Measurements from ENCODE around the gene PEAK1.

The PEAK1 gene

DNA sequence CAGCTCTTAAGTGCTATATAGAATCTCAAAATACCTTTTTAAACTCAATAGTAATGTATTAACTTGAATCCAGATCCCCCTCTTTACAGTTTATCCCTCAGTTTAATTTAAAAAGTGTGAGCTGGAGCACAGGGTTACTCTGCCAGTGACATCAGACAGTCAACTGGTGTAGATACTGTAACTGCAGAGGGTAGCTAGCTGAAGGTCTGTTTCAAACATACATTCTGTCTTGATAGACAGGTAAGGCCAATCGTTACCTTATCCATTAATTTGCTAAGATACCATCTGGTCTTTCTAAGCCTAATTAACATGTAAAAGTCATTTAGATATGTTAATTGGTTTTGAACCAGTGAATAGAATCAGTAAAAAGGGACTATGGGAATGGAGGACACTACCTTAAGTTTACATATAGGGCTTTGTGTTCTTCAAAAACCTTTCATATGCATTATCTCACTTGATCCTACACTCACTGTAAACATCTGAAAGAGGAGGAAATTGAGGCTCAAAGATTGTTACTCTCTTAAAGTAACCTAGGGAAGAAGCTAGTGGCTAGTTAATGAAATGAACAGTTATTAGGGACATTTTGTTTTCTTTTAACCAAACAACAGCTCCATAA is 289.5 kb downstream of the PEAK1 start:
- Histone ChIP-seq H3K9me3 (ENCODE audit: control insufficient read depth, low read length) (no peaks in the 10 kb centered on the region), H3K27me3 (replicated peaks; ENCODE audit: control insufficient read depth, insufficient read depth, low read length, poor library complexity, severe bottlenecking) (no peaks in the 10 kb centered on the region), H3K4me1 (ENCODE audit: control insufficient read depth, insufficient read depth, low read length, poor library complexity, severe bottlenecking) (no peaks in the 10 kb centered on the region), H3K36me3 (ENCODE audit: control insufficient read depth, insufficient read depth, low read length) (no peaks in the 10 kb centered on the region), H3K27ac (ENCODE audit: insufficient read depth, low read length, poor library complexity, severe bottlenecking) (no peak overlapping the region), H3K4me3 (ENCODE audit: insufficient read depth, low read depth, low read length, poor library complexity, severe bottlenecking) (no peak overlapping the region)
- DNase-seq: no peak

GRCh38 chr15:77127626-77128025 is 292.3 kb downstream of the PEAK1 start:
- Histone ChIP-seq H3K4me1 (ENCODE audit: control insufficient read depth, insufficient read depth, low read length, poor library complexity, severe bottlenecking) (no peaks in the 10 kb centered on the region), H3K36me3 (ENCODE audit: control insufficient read depth, insufficient read depth, low read length) (no peaks in the 10 kb centered on the region), H3K4me3 (ENCODE audit: insufficient read depth, low read depth, low read length, poor library complexity, severe bottlenecking) (no peak overlapping the region), H3K27me3 (replicated peaks; ENCODE audit: control insufficient read depth, insufficient read depth, low read length, poor library complexity, severe bottlenecking) (no peaks in the 10 kb centered on the region), H3K9me3 (ENCODE audit: control insufficient read depth, low read length) (no peaks in the 10 kb centered on the region), H3K27ac (ENCODE audit: insufficient read depth, low read length, poor library complexity, severe bottlenecking) (no peak overlapping the region)
- DNase-seq: no peak

- Histone ChIP-seq H3K36me3 (ENCODE audit: control insufficient read depth, insufficient read depth, low read length) (no peaks in the 10 kb centered on the region), H3K27me3 (replicated peaks; ENCODE audit: control insufficient read depth, insufficient read depth, low read length, poor library complexity, severe bottlenecking) (no peaks in the 10 kb centered on the region), H3K27ac (ENCODE audit: insufficient read depth, low read length, poor library complexity, severe bottlenecking) (no peak overlapping the region), H3K4me1 (ENCODE audit: control insufficient read depth, insufficient read depth, low read length, poor library complexity, severe bottlenecking) (no peaks in the 10 kb centered on the region), H3K4me3 (ENCODE audit: insufficient read depth, low read depth, low read length, poor library complexity, severe bottlenecking) (no peak overlapping the region), H3K9me3 (ENCODE audit: control insufficient read depth, low read length) (no peaks in the 10 kb centered on the region)
- DNase-seq: no peak
Measured at GRCh38 chr15:77126529-77127326, 293.2 kb downstream of the PEAK1 start.

GRCh38 chr15:77123854-77124253 is 296.1 kb downstream of the PEAK1 start:
- no peak for DNase-seq
- no peaks in the 10 kb centered on the region for H3K4me1 ChIP-seq (ENCODE audit: control insufficient read depth, insufficient read depth, low read length, poor library complexity, severe bottlenecking)
- H3K27me3 ChIP-seq (replicated peaks; ENCODE audit: control insufficient read depth, insufficient read depth, low read length, poor library complexity, severe bottlenecking): no peaks in the 10 kb centered on the region
- no peak overlapping the region for H3K4me3 ChIP-seq (ENCODE audit: insufficient read depth, low read depth, low read length, poor library complexity, severe bottlenecking)
- H3K27ac ChIP-seq (ENCODE audit: insufficient read depth, low read length, poor library complexity, severe bottlenecking): no peak overlapping the region
- H3K36me3 ChIP-seq (ENCODE audit: control insufficient read depth, insufficient read depth, low read length): no peaks in the 10 kb centered on the region
- no peaks in the 10 kb centered on the region for H3K9me3 ChIP-seq (ENCODE audit: control insufficient read depth, low read length)

- Histone ChIP-seq H3K9me3 (ENCODE audit: control insufficient read depth, low read length) (no peaks in the 10 kb centered on the region), H3K36me3 (ENCODE audit: control insufficient read depth, insufficient read depth, low read length) (no peaks in the 10 kb centered on the region), H3K4me1 (ENCODE audit: control insufficient read depth, insufficient read depth, low read length, poor library complexity, severe bottlenecking) (no peaks in the 10 kb centered on the region), H3K27me3 (replicated peaks; ENCODE audit: control insufficient read depth, insufficient read depth, low read length, poor library complexity, severe bottlenecking) (no peaks in the 10 kb centered on the region), H3K27ac (ENCODE audit: insufficient read depth, low read length, poor library complexity, severe bottlenecking) (no peak overlapping the region), H3K4me3 (ENCODE audit: insufficient read depth, low read depth, low read length, poor library complexity, severe bottlenecking) (no peak overlapping the region)
- DNase-seq: no peak
Measured at GRCh38 chr15:77122576-77122975, 297.3 kb downstream of the PEAK1 start.

DNA sequence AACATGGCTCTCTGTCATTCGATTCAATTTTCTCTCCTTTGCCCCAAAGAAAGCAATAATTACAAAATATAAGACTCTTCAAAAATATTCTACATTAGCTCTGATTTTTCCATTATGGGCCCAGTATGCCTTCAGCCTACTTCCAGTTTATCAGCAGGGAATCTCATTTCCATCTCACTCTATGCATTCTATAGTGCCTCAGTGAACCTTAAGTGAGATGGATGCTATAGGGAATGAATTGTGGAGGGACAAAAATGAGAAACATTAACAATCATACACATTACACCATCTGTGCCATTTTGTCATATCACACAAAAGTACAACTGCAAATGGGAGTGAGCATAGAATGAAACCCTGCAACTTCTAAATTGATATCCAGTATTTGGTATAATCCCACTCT is 298.3 kb downstream of the PEAK1 start:
- H3K36me3 ChIP-seq (ENCODE audit: control insufficient read depth, insufficient read depth, low read length): no peaks in the 10 kb centered on the region
- no peak overlapping the region for H3K4me3 ChIP-seq (ENCODE audit: insufficient read depth, low read depth, low read length, poor library complexity, severe bottlenecking)
- H3K27ac ChIP-seq (ENCODE audit: insufficient read depth, low read length, poor library complexity, severe bottlenecking): no peak overlapping the region
- no peaks in the 10 kb centered on the region for H3K4me1 ChIP-seq (ENCODE audit: control insufficient read depth, insufficient read depth, low read length, poor library complexity, severe bottlenecking)
- no peaks in the 10 kb centered on the region for H3K9me3 ChIP-seq (ENCODE audit: control insufficient read depth, low read length)
- DNase-seq: no peak
- H3K27me3 ChIP-seq (replicated peaks; ENCODE audit: control insufficient read depth, insufficient read depth, low read length, poor library complexity, severe bottlenecking): no peaks in the 10 kb centered on the region

DNA sequence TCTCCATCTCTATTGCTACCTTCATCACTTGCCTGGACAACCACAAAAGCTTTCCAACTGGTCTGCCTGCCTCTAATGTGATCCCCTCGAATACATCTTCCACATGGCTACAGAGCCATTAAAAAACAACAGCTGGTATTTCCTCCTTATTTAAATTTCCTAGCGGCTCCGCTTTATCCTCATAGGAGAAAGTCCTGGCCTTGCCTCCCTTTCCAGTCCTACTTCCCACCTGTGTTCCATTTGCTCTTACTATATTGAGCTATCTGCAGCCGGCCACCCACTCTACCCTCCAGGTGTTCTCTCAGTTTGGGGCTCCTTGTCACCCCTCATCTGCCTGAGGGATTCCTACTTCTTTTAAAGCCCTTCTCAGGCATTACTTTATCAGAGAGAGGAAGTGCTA is 299.3 kb downstream of the PEAK1 start:
- Histone ChIP-seq H3K9me3 (ENCODE audit: control insufficient read depth, low read length) (no peaks in the 10 kb centered on the region), H3K36me3 (ENCODE audit: control insufficient read depth, insufficient read depth, low read length) (no peaks in the 10 kb centered on the region), H3K27me3 (replicated peaks; ENCODE audit: control insufficient read depth, insufficient read depth, low read length, poor library complexity, severe bottlenecking) (no peaks in the 10 kb centered on the region), H3K4me3 (ENCODE audit: insufficient read depth, low read depth, low read length, poor library complexity, severe bottlenecking) (no peak overlapping the region), H3K4me1 (ENCODE audit: control insufficient read depth, insufficient read depth, low read length, poor library complexity, severe bottlenecking) (no peaks in the 10 kb centered on the region), H3K27ac (ENCODE audit: insufficient read depth, low read length, poor library complexity, severe bottlenecking) (no peak overlapping the region)
- DNase-seq: no peak

- Histone ChIP-seq H3K4me1 (ENCODE audit: control insufficient read depth, insufficient read depth, low read length, poor library complexity, severe bottlenecking) (no peaks in the 10 kb centered on the region), H3K4me3 (ENCODE audit: insufficient read depth, low read depth, low read length, poor library complexity, severe bottlenecking) (no peak overlapping the region), H3K27me3 (replicated peaks; ENCODE audit: control insufficient read depth, insufficient read depth, low read length, poor library complexity, severe bottlenecking) (no peaks in the 10 kb centered on the region), H3K9me3 (ENCODE audit: control insufficient read depth, low read length) (no peaks in the 10 kb centered on the region), H3K27ac (ENCODE audit: insufficient read depth, low read length, poor library complexity, severe bottlenecking) (no peak overlapping the region), H3K36me3 (ENCODE audit: control insufficient read depth, insufficient read depth, low read length) (no peaks in the 10 kb centered on the region)
- DNase-seq: no peak
Measured at GRCh38 chr15:77119446-77119845, 300.5 kb downstream of the PEAK1 start.

- H3K27me3 ChIP-seq (replicated peaks; ENCODE audit: control insufficient read depth, insufficient read depth, low read length, poor library complexity, severe bottlenecking): no peaks in the 10 kb centered on the region
- no peak overlapping the region for H3K27ac ChIP-seq (ENCODE audit: insufficient read depth, low read length, poor library complexity, severe bottlenecking)
- DNase-seq: no peak
- no peaks in the 10 kb centered on the region for H3K36me3 ChIP-seq (ENCODE audit: control insufficient read depth, insufficient read depth, low read length)
- no peak overlapping the region for H3K4me3 ChIP-seq (ENCODE audit: insufficient read depth, low read depth, low read length, poor library complexity, severe bottlenecking)
- H3K9me3 ChIP-seq (ENCODE audit: control insufficient read depth, low read length): no peaks in the 10 kb centered on the region
- H3K4me1 ChIP-seq (ENCODE audit: control insufficient read depth, insufficient read depth, low read length, poor library complexity, severe bottlenecking): no peaks in the 10 kb centered on the region
Measured at GRCh38 chr15:77118882-77119321, 301.0 kb downstream of the PEAK1 start.

DNA sequence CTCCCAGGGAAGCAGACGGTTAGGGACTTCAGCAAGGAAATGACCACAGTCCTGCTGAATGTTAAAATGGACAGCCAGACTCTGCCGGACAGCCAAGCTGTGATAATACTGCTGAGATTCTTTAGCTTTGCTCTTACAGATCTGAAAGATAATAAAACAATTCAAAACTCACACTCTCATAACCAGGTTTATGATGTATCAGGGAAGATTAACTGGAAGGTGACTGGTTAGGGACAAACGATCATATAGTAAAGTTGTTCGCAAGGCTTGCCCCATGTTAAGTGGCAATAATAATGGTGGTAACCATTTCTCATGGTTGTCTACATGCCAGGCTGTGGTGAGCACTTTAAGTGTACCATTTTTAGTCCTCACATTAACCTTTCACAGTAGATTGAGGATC is 304.7 kb downstream of the PEAK1 start:
- no peaks in the 10 kb centered on the region for H3K9me3 ChIP-seq (ENCODE audit: control insufficient read depth, low read length)
- DNase-seq: no peak
- H3K36me3 ChIP-seq (ENCODE audit: control insufficient read depth, insufficient read depth, low read length): no peaks in the 10 kb centered on the region
- no peak overlapping the region for H3K4me3 ChIP-seq (ENCODE audit: insufficient read depth, low read depth, low read length, poor library complexity, severe bottlenecking)
- no peaks in the 10 kb centered on the region for H3K27me3 ChIP-seq (replicated peaks; ENCODE audit: control insufficient read depth, insufficient read depth, low read length, poor library complexity, severe bottlenecking)
- H3K4me1 ChIP-seq (ENCODE audit: control insufficient read depth, insufficient read depth, low read length, poor library complexity, severe bottlenecking): no peaks in the 10 kb centered on the region
- no peak overlapping the region for H3K27ac ChIP-seq (ENCODE audit: insufficient read depth, low read length, poor library complexity, severe bottlenecking)
